Motor neuron (in vitro differentiated cells): ENCODE results near the gene C16orf96. TPM values are rescaled to one million over a fixed set of nuclear protein-coding genes. Genes with fewer than 3 reads are reported as not detected.
A peak's percentile ranks its signal among the peaks of the same experiment; 100 is the strongest.

Experiments used
- ATAC-seq, 8 experiments: fragments of 200-7000 bp; cut with Tn5 transposase; replicated peaks in 6 of 8; 2 replicates each; pipeline ENCODE4 v1.8.0; 2021; ENCODE audit warnings: mild to moderate bottlenecking in 8 of 8, moderate library complexity in 8 of 8
- H3K27ac ChIP-seq, 2 donors: fragments of 250-450 bp; sonication (Bioruptor Pico); 2 replicates each; pipeline ENCODE4 v1.9.0; 2021; ENCODE audit warnings: antibody characterized with exemption in 2 of 2, mild to moderate bottlenecking in 2 of 2, moderate library complexity in 1 of 2
- H3K4me1 ChIP-seq, 2 donors: fragments of 250-450 bp; sonication (Bioruptor Pico); replicated peaks in 1 of 2; 2 replicates each; pipeline ENCODE4 v1.6.1; 2021; ENCODE audit warnings: antibody characterized with exemption in 2 of 2, mild to moderate bottlenecking in 2 of 2, moderate library complexity in 1 of 2
- H3K4me3 ChIP-seq, 5 donors: fragments of 250-450 bp; sonication (Bioruptor Pico); 2 replicates each; pipeline ENCODE4 v1.9.0; 2021; ENCODE audit warnings: antibody characterized with exemption in 5 of 5, mild to moderate bottlenecking in 5 of 5, moderate library complexity in 4 of 5
- WGBS, 10 experiments: fragments of 450-650 bp; shearing (Covaris generic); methylation state at CpG; one replicate each; pipeline ENCODE4 v1.0.0; 2022; 5-methylcytosine and 5-hydroxymethylcytosine counted together
- in situ Hi-C, 9 experiments: fragments of 400-800 bp; cut with MboI; loops; one replicate each; pipeline ENCODE4 v1.15.0; 2021; ENCODE audit warnings: low sequenced_read_pairs in 9 of 9, low pct_unique_long_range_greater_than_20kb in 2 of 9; ENCODE audit not compliant: unreplicated experiment in 9 of 9
- total RNA-seq, 8 experiments: library from RNA; unstranded; fragments of 300-600 nt; gene quantifications; 2 replicates each; pipeline versions ENCODE4 v1.2.3 to v1.2.4, GENCODE V29; 2022

The C16orf96 gene
- total RNA-seq, 8 experiments from 2014 or later = 0.10 to 1.00 (median 0.32) TPM

GRCh38 chr16:4515611-4516233 lies 40.4 kb upstream of the C16orf96 start:
- in situ Hi-C loops = no loop called here
- H3K4me1 ChIP-seq = no peaks in the 10 kb centered on the region
- ATAC-seq = no peak
- H3K4me3 ChIP-seq = no peak overlapping the region
- H3K27ac ChIP-seq = no peak overlapping the region
- 27 to 96% (median 83%) methylated on average over 1 to 5 of the region's 5 CpGs; no CpG with 5 or more reads in 1 of the 10 experiments for WGBS, 10 experiments

- in situ Hi-C loops = no loop called here
- H3K27ac ChIP-seq = no peak overlapping the region
- no peak overlapping the region for H3K4me3 ChIP-seq
- WGBS, 10 experiments = 20 to 80% (median 60%) methylated on average over 1 to 7 of the region's 12 CpGs; no CpG with 5 or more reads in 5 of the 10 experiments
- ATAC-seq = peak; percentile 20 to 84 (median 72)
- H3K4me1 ChIP-seq = peaks cover 0 to 6% of the 10 kb centered on the region in 2 donors
Observed at GRCh38 chr16:4517812-4518680, 38.1 kb upstream of the C16orf96 start.

- 38 to 100% (median 91%) methylated on average over 1 to 11 of the region's 15 CpGs; no CpG with 5 or more reads in 4 of the 10 experiments for WGBS, 10 experiments
- Histone ChIP-seq H3K27ac (no peak overlapping the region), H3K4me1 (peaks cover 0 to 7% of the 10 kb centered on the region in 2 donors), H3K4me3 (no peak overlapping the region)
- in situ Hi-C loops = no loop called here
- ATAC-seq = no peak
Observed at GRCh38 chr16:4519274-4520058, 36.7 kb upstream of the C16orf96 start.

GRCh38 chr16:4520913-4521312 lies 35.2 kb upstream of the C16orf96 start:
- ATAC-seq = no peak
- H3K27ac ChIP-seq = no peak overlapping the region
- H3K4me1 ChIP-seq = peaks cover 0 to 7% of the 10 kb centered on the region in 2 donors
- WGBS, 10 experiments = 55 to 100% (median 83%) methylated on average over 1 to 7 of the region's 7 CpGs; no CpG with 5 or more reads in 3 of the 10 experiments
- no peak overlapping the region for H3K4me3 ChIP-seq
- in situ Hi-C loops = no loop called here

- ATAC-seq = peak; percentile 22 to 79 (median 48)
- H3K27ac ChIP-seq = no peak overlapping the region
Observed at GRCh38 chr16:4522051-4522581, 34.0 kb upstream of the C16orf96 start.

GRCh38 chr16:4523686-4524085 lies 32.5 kb upstream of the C16orf96 start:
- WGBS, 10 experiments = 20 to 100% (median 96%) methylated on average over 1 to 3 of the region's 4 CpGs; no CpG with 5 or more reads in 5 of the 10 experiments
- peaks cover 0 to 7% of the 10 kb centered on the region in 2 donors for H3K4me1 ChIP-seq
- no peak overlapping the region for H3K27ac ChIP-seq
- no peak for ATAC-seq
- in situ Hi-C loops = no loop called here
- H3K4me3 ChIP-seq = no peak overlapping the region

More at GRCh38 chr16:4522051-4522581, 34.0 kb upstream of the C16orf96 start:
- H3K4me1 ChIP-seq = peaks cover 0 to 7% of the 10 kb centered on the region in 2 donors
- no peak overlapping the region for H3K4me3 ChIP-seq
- in situ Hi-C loops = no loop called here
- WGBS, 10 experiments = 20 to 71% (median 44%) methylated on average over 1 to 4 of the region's 8 CpGs; no CpG with 5 or more reads in 2 of the 10 experiments

- peaks cover 0 to 7% of the 10 kb centered on the region in 2 donors for H3K4me1 ChIP-seq
- no peak for ATAC-seq
- in situ Hi-C loops = no loop called here
- H3K4me3 ChIP-seq = no peak overlapping the region
- H3K27ac ChIP-seq = no peak overlapping the region
Observed at GRCh38 chr16:4524571-4524970, 31.6 kb upstream of the C16orf96 start.

- H3K4me1 ChIP-seq = peaks cover 0 to 7% of the 10 kb centered on the region in 2 donors
- no peak overlapping the region for H3K4me3 ChIP-seq
- peak in 1 of 8 experiments; percentile 16 for ATAC-seq
- no peak overlapping the region for H3K27ac ChIP-seq
- in situ Hi-C loops = no loop called here
- 56 to 88% (median 71%) methylated on average over 1 to 6 of the region's 7 CpGs; no CpG with 5 or more reads in 4 of the 10 experiments for WGBS, 10 experiments
Observed at GRCh38 chr16:4525069-4525468, 31.1 kb upstream of the C16orf96 start.

- Histone ChIP-seq H3K27ac (no peak overlapping the region), H3K4me3 (no peak overlapping the region), H3K4me1 (peaks cover 0 to 7% of the 10 kb centered on the region in 2 donors)
- in situ Hi-C loops = no loop called here
- WGBS, 10 experiments = 30 to 100% (median 87%) methylated on average over 1 to 6 of the region's 13 CpGs; no CpG with 5 or more reads in 1 of the 10 experiments
- ATAC-seq = no peak
Observed at GRCh38 chr16:4525634-4526277, 30.4 kb upstream of the C16orf96 start.

GRCh38 chr16:4529085-4530060 lies 26.8 kb upstream of the C16orf96 start:
- 41 to 84% (median 58%) methylated on average over 1 to 11 of the region's 16 CpGs; no CpG with 5 or more reads in 2 of the 10 experiments for WGBS, 10 experiments
- peak in 5 of 8 experiments; percentile 14 to 53 (median 28) for ATAC-seq
- in situ Hi-C loops = no loop called here
- H3K27ac ChIP-seq = no peak overlapping the region
- H3K4me3 ChIP-seq = no peak overlapping the region
- no peaks in the 10 kb centered on the region for H3K4me1 ChIP-seq

GRCh38 chr16:4531811-4532210 lies 24.3 kb upstream of the C16orf96 start:
- H3K4me1 ChIP-seq = peaks cover 2 to 3% of the 10 kb centered on the region in 2 donors
- H3K27ac ChIP-seq = no peak overlapping the region
- ATAC-seq = peak in 3 of 8 experiments; percentile 24 to 58 (median 40)
- in situ Hi-C loops = no loop called here
- no peak overlapping the region for H3K4me3 ChIP-seq
- 60 to 100% (median 90%) methylated on average over 1 to 6 of the region's 8 CpGs; no CpG with 5 or more reads in 2 of the 10 experiments for WGBS, 10 experiments
